Mucosa of stomach (tissue), 1 donor: ENCODE measurements around the gene SELPLG.
"Not testable (repeated sequence)": the region's sequence is repeated elsewhere in the genome, so short reads cannot be mapped to it uniquely, and the experiment has no call there.

Experiments used
- H3K27me3 ChIP-seq: one replicate; pipeline ENCODE4 v1.7.0; 2013; ENCODE audit warnings: mild to moderate bottlenecking, low read length; ENCODE audit not compliant: control insufficient read depth, insufficient read depth
- H3K36me3 ChIP-seq: one replicate; pipeline ENCODE4 v1.7.0; 2013; ENCODE audit warnings: low read length; ENCODE audit not compliant: control insufficient read depth, insufficient read depth
- H3K4me1 ChIP-seq: one replicate; pipeline ENCODE4 v1.7.0; 2013; ENCODE audit warnings: mild to moderate bottlenecking, low read length; ENCODE audit not compliant: control insufficient read depth, insufficient read depth
- H3K4me3 ChIP-seq: one replicate; pipeline ENCODE4 v1.7.0; 2013; ENCODE audit warnings: low read length
- H3K9ac ChIP-seq: one replicate; pipeline ENCODE4 v1.7.0; 2013; ENCODE audit warnings: mild to moderate bottlenecking, low read length, moderate library complexity
- H3K9me3 ChIP-seq: one replicate; pipeline ENCODE4 v1.7.0; 2013; ENCODE audit warnings: mild to moderate bottlenecking, low read length, moderate library complexity; ENCODE audit not compliant: control insufficient read depth
- donor health status: Pancreatic carcinoma.

Gene SELPLG

GRCh38 chr12:108582978-108583770 lies 50.5 kb downstream of the SELPLG start:
- no peaks in the 10 kb centered on the region for H3K27me3 ChIP-seq
- no peak overlapping the region for H3K9ac ChIP-seq
- peaks cover 2% of the 10 kb centered on the region for H3K4me1 ChIP-seq
- H3K36me3 ChIP-seq, result no peaks in the 10 kb centered on the region
- H3K4me3 ChIP-seq, result no peak overlapping the region
- H3K9me3 ChIP-seq, result no peaks in the 10 kb centered on the region

- Histone ChIP-seq H3K4me3 (no peak overlapping the region), H3K9ac (no peak overlapping the region), H3K4me1 (no peaks in the 10 kb centered on the region), H3K9me3 (no peaks in the 10 kb centered on the region), H3K27me3 (no peaks in the 10 kb centered on the region), H3K36me3 (no peaks in the 10 kb centered on the region)
These were observed 51.2 kb downstream of the SELPLG start for GRCh38 chr12:108582509-108582908.

- Histone ChIP-seq H3K27me3 (no peaks in the 10 kb centered on the region), H3K4me3 (no peak overlapping the region), H3K36me3 (no peaks in the 10 kb centered on the region), H3K4me1 (no peaks in the 10 kb centered on the region), H3K9ac (no peak overlapping the region), H3K9me3 (no peaks in the 10 kb centered on the region)
These were observed 52.1 kb downstream of the SELPLG start for GRCh38 chr12:108581311-108582227.

- Histone ChIP-seq H3K27me3 (no peaks in the 10 kb centered on the region), H3K4me3 (no peak overlapping the region), H3K36me3 (no peaks in the 10 kb centered on the region), H3K9ac (no peak overlapping the region), H3K4me1 (no peaks in the 10 kb centered on the region), H3K9me3 (no peaks in the 10 kb centered on the region)
These were observed 53.2 kb downstream of the SELPLG start for GRCh38 chr12:108580531-108580930.

GRCh38 chr12:108578813-108579212 lies 54.9 kb downstream of the SELPLG start:
- Histone ChIP-seq H3K4me1 (no peaks in the 10 kb centered on the region), H3K27me3 (no peaks in the 10 kb centered on the region), H3K4me3 (no peak overlapping the region), H3K36me3 (no peaks in the 10 kb centered on the region), H3K9me3 (no peaks in the 10 kb centered on the region), H3K9ac (no peak overlapping the region)

- Histone ChIP-seq H3K9ac (no peak overlapping the region), H3K9me3 (no peaks in the 10 kb centered on the region), H3K4me1 (no peaks in the 10 kb centered on the region), H3K36me3 (no peaks in the 10 kb centered on the region), H3K4me3 (no peak overlapping the region), H3K27me3 (no peaks in the 10 kb centered on the region)
These were observed 55.4 kb downstream of the SELPLG start for GRCh38 chr12:108578264-108578663.

GRCh38 chr12:108577458-108577857 lies 56.2 kb downstream of the SELPLG start:
- Histone ChIP-seq H3K4me1 (no peaks in the 10 kb centered on the region), H3K4me3 (no peak overlapping the region), H3K36me3 (no peaks in the 10 kb centered on the region), H3K27me3 (no peaks in the 10 kb centered on the region), H3K9ac (no peak overlapping the region), H3K9me3 (no peaks in the 10 kb centered on the region)

- Histone ChIP-seq H3K4me3 (no peak overlapping the region), H3K36me3 (no peaks in the 10 kb centered on the region), H3K9ac (no peak overlapping the region), H3K9me3 (no peaks in the 10 kb centered on the region), H3K4me1 (no peaks in the 10 kb centered on the region), H3K27me3 (no peaks in the 10 kb centered on the region)
These were observed 56.9 kb downstream of the SELPLG start for GRCh38 chr12:108576660-108577234.

- Histone ChIP-seq H3K36me3 (no peaks in the 10 kb centered on the region), H3K9me3 (no peaks in the 10 kb centered on the region), H3K27me3 (no peaks in the 10 kb centered on the region), H3K4me3 (no peak overlapping the region), H3K4me1 (no peaks in the 10 kb centered on the region), H3K9ac (no peak overlapping the region)
These were observed 58.3 kb downstream of the SELPLG start for GRCh38 chr12:108575199-108575912.

- H3K9me3 ChIP-seq, H3K4me3 ChIP-seq, H3K9ac ChIP-seq, H3K4me1 ChIP-seq, H3K36me3 ChIP-seq, H3K27me3 ChIP-seq: not testable (repeated sequence)
These were observed 59.4 kb downstream of the SELPLG start for GRCh38 chr12:108574276-108574675.

GRCh38 chr12:108573317-108573716 lies 60.4 kb downstream of the SELPLG start:
- no peak overlapping the region for H3K4me3 ChIP-seq
- no peak overlapping the region for H3K9ac ChIP-seq
- no peaks in the 10 kb centered on the region for H3K4me1 ChIP-seq
- H3K27me3 ChIP-seq, result no peaks in the 10 kb centered on the region
- no peaks in the 10 kb centered on the region for H3K36me3 ChIP-seq
- H3K9me3 ChIP-seq, result no peaks in the 10 kb centered on the region
